ENCODE measurements around the gene UHRF1. TPM values are rescaled to one million over a fixed set of nuclear protein-coding genes. Genes with fewer than 3 reads are reported as not detected.

The UHRF1 gene
- total RNA-seq, 3 donors from 2014 or later, result 0.32 to 0.66 (median 0.44) TPM

DNA sequence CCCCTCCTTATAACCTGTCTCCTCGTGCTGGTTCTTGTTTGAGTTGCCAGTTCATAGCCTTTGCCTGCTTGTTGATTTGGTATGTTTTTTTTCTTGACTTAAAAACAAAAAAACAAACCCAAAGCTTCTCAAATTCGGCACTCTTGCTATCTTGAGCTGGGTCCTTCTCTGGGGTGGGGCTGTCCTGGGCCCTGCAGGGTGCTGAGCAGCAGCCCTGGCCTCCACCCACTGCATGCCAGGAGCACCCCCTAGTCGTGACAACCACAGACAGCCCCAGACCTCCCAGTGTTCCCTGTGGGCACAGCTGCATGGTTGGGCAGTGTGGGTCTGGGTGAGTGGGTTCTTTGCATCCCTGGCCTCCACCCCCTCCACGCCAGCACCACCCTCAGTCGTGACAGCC, 87.4 kb downstream of the UHRF1 start:
- no peaks in the 10 kb centered on the region for H3K27me3 ChIP-seq
- intact Hi-C loops (cut with DNase I; ENCODE audit: low total_unique reads), result no loop called here
- H3K36me3 ChIP-seq, result no peaks in the 10 kb centered on the region
- peaks cover 0 to 5% of the 10 kb centered on the region in 2 donors for H3K4me1 ChIP-seq
- H3K4me3 ChIP-seq, result no peak overlapping the region
- TF ChIP-seq, protein P1, sequence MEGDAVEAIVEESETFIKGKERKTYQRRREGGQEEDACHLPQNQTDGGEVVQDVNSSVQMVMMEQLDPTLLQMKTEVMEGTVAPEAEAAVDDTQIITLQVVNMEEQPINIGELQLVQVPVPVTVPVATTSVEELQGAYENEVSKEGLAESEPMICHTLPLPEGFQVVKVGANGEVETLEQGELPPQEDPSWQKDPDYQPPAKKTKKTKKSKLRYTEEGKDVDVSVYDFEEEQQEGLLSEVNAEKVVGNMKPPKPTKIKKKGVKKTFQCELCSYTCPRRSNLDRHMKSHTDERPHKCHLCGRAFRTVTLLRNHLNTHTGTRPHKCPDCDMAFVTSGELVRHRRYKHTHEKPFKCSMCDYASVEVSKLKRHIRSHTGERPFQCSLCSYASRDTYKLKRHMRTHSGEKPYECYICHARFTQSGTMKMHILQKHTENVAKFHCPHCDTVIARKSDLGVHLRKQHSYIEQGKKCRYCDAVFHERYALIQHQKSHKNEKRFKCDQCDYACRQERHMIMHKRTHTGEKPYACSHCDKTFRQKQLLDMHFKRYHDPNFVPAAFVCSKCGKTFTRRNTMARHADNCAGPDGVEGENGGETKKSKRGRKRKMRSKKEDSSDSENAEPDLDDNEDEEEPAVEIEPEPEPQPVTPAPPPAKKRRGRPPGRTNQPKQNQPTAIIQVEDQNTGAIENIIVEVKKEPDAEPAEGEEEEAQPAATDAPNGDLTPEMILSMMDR (IDR thresholded peaks at IDR 0.05), result no peak
- TF ChIP-seq POLR2A (IDR thresholded peaks at IDR 0.05) (no peak), POLR2AphosphoS5 (IDR thresholded peaks at IDR 0.05) (no peak)
- H3K9me3 ChIP-seq, result no peaks in the 10 kb centered on the region
- no peak for DNase-seq (ENCODE audit: low spot score in 2 of 2)
- no peak overlapping the region for H3K27ac ChIP-seq

DNA sequence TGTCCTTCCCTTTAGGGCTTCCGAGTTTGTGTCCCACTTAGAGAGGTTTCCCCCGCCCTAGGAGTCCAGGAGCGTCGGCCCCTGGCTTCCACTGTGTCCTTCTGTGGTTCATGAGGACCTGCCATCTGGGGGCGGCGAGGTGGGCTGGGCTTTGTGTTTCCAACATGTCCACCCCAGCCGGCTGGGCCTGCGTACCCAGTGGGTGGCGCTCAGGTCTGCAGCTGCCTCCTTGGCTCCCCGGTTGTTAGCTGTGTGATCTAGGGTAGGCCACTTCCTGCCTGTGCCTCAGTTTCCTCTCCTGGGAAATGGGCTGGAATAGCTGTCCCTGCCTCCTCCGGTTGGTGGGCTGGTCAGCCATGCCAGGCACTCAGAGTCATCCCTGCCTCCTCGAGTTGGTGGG, 88.0 kb downstream of the UHRF1 start:
- TF ChIP-seq POLR2A (IDR thresholded peaks at IDR 0.05), result no peak
- no peak for TF ChIP-seq POLR2AphosphoS5 (IDR thresholded peaks at IDR 0.05)
- TF ChIP-seq, protein P1 (IDR thresholded peaks at IDR 0.05), result no peak
- Histone ChIP-seq H3K36me3 (no peaks in the 10 kb centered on the region), H3K27ac (no peak overlapping the region), H3K27me3 (no peaks in the 10 kb centered on the region), H3K9me3 (no peaks in the 10 kb centered on the region), H3K4me1 (peaks cover 0 to 5% of the 10 kb centered on the region in 2 donors), H3K4me3 (no peak overlapping the region)
- intact Hi-C loops (cut with DNase I; ENCODE audit: low total_unique reads), result no loop called here
- no peak for DNase-seq (ENCODE audit: low spot score in 2 of 2)

DNA sequence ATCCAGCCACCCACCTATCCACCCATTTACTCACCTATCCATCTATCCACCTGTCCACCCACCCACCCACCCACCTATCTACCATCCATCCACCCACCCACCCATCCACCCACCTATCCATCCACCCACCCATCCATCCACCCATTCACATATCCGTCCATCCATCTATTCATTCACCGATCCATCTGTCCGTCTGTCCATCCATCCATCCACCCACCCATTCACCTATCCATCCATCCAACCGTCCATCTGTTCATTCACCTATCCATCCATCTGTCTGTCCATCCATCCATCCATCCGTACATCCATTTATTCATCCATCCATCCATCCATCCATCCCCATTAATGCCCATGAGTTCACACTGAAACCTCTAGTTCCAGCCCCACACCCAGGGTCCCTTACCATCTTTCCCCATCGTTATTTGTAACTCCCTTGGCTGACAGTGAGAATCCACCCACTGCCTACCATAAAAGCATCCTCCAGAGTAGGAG, 90.9 kb downstream of the UHRF1 start:
- no peak for TF ChIP-seq POLR2AphosphoS5 (IDR thresholded peaks at IDR 0.05)
- no peak for TF ChIP-seq POLR2A (IDR thresholded peaks at IDR 0.05)
- TF ChIP-seq, protein P1 (IDR thresholded peaks at IDR 0.05), result no peak
- intact Hi-C loops (cut with DNase I; ENCODE audit: low total_unique reads), result loop anchor here (5.0 kb wide), 1 partner anchor 1318 kb away; no protein-coding TSS in a partner anchor
- no peaks in the 10 kb centered on the region for H3K36me3 ChIP-seq

DNA sequence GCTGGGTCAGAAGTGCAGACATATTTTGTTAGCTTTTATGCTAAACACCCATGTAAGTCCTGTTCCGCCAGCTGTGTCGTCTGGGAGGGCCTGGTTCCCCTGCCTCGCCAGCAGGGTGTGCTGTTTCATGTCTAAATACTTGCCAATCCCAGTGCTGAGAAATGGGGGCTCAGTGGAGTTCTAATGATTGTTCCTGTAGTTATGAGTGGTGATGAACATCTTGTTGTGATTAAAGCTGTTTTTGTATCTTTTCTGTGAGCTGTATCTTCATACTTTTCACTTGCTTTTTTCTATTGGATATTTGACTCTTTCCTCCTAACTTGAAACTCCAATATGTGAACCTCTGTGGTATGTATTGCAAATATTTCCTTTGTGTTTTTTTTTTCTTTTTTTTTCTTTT, 92.3 kb downstream of the UHRF1 start:
- intact Hi-C loops (cut with DNase I; ENCODE audit: low total_unique reads), result loop anchor here (5.0 kb wide), 1 partner anchor 1319 kb away; no protein-coding TSS in a partner anchor
- Histone ChIP-seq H3K27ac (peak overlapping the region in 1 of 2 donors; percentile 66), H3K4me1 (peaks cover 0 to 5% of the 10 kb centered on the region in 2 donors), H3K27me3 (no peaks in the 10 kb centered on the region), H3K36me3 (no peaks in the 10 kb centered on the region), H3K9me3 (no peaks in the 10 kb centered on the region), H3K4me3 (no peak overlapping the region)
- TF ChIP-seq, protein P1 (IDR thresholded peaks at IDR 0.05), result peak in 2 of 3 donors; percentile 29 to 42
- TF ChIP-seq POLR2AphosphoS5 (IDR thresholded peaks at IDR 0.05), result no peak
- DNase-seq (ENCODE audit: low spot score in 2 of 2), result no peak

More for the DNA sequence above, 90.9 kb downstream of the UHRF1 start:
- no peaks in the 10 kb centered on the region for H3K9me3 ChIP-seq
- H3K4me3 ChIP-seq, result no peak overlapping the region
- H3K27ac ChIP-seq, result no peak overlapping the region
- H3K27me3 ChIP-seq, result no peaks in the 10 kb centered on the region
- DNase-seq (ENCODE audit: low spot score in 2 of 2), result no peak
- peaks cover 0 to 5% of the 10 kb centered on the region in 2 donors for H3K4me1 ChIP-seq

DNA sequence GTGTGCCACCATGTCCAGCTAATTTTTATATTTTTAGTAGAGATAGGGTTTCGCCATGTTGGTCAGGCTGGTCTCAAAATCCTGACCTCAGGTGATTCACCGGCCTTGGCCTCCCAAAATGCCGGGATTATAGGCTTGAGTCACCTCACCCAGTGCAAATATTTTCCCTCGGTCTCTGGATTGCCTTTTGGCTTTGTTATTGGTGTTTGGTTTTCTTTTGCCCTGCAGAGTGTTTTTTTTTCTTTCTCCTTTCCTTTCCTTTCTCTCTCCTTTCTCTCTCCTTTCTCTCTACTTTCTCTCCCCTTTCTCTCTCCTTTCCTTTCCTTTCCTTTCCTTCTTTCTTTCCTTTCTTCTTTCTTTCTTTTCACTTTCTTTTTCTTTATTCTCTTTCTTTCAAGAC, 92.8 kb downstream of the UHRF1 start:
- Histone ChIP-seq H3K9me3 (no peaks in the 10 kb centered on the region), H3K27ac (no peak overlapping the region), H3K4me1 (peaks cover 0 to 5% of the 10 kb centered on the region in 2 donors), H3K4me3 (no peak overlapping the region), H3K36me3 (no peaks in the 10 kb centered on the region), H3K27me3 (no peaks in the 10 kb centered on the region)
- no peak for DNase-seq (ENCODE audit: low spot score in 2 of 2)
- TF ChIP-seq, protein P1 (IDR thresholded peaks at IDR 0.05), result no peak
- no peak for TF ChIP-seq POLR2A (IDR thresholded peaks at IDR 0.05)
- no peak for TF ChIP-seq POLR2AphosphoS5 (IDR thresholded peaks at IDR 0.05)
- intact Hi-C loops (cut with DNase I; ENCODE audit: low total_unique reads), result loop anchor here (5.0 kb wide), 1 partner anchor 1320 kb away; no protein-coding TSS in a partner anchor

All from breast epithelium (tissue), 4 donors.